ENCODE measurements around the gene IL1RAP.

IL1RAP gene

GRCh38 chr3:190526787-190527762 lies 13.2 kb downstream of the IL1RAP start:
- no peaks in the 10 kb centered on the region for H3K36me3 ChIP-seq (ENCODE audit: control insufficient read depth, insufficient read depth, low read length)
- H3K27ac ChIP-seq (ENCODE audit: low read length) = no peak overlapping the region
- no peaks in the 10 kb centered on the region for H3K27me3 ChIP-seq (ENCODE audit: control insufficient read depth, insufficient read depth, low read length)
- H3K4me1 ChIP-seq (ENCODE audit: control insufficient read depth, insufficient read depth, low read length) = no peaks in the 10 kb centered on the region
- H3K4me3 ChIP-seq (ENCODE audit: low read length) = no peak overlapping the region
- DNase-seq (ENCODE audit: low read depth, low spot score) = no peak
- H3K9me3 ChIP-seq (ENCODE audit: control insufficient read depth, insufficient read depth, low read length) = no peaks in the 10 kb centered on the region
- no CpG with 5 or more reads among the region's 5 CpGs for WGBS (ENCODE audit: insufficient coverage, insufficient read length)

- no peaks in the 10 kb centered on the region for H3K4me1 ChIP-seq (ENCODE audit: control insufficient read depth, insufficient read depth, low read length)
- no peak overlapping the region for H3K27ac ChIP-seq (ENCODE audit: low read length)
- no peak overlapping the region for H3K4me3 ChIP-seq (ENCODE audit: low read length)
- no peaks in the 10 kb centered on the region for H3K9me3 ChIP-seq (ENCODE audit: control insufficient read depth, insufficient read depth, low read length)
- WGBS (ENCODE audit: insufficient coverage, insufficient read length) = 100% methylated on average over 1 of the region's 3 CpGs
- DNase-seq (ENCODE audit: low read depth, low spot score) = no peak
- H3K27me3 ChIP-seq (ENCODE audit: control insufficient read depth, insufficient read depth, low read length) = no peaks in the 10 kb centered on the region
- H3K36me3 ChIP-seq (ENCODE audit: control insufficient read depth, insufficient read depth, low read length) = no peaks in the 10 kb centered on the region
These were observed 14.8 kb downstream of the IL1RAP start for GRCh38 chr3:190528706-190529105.

DNA sequence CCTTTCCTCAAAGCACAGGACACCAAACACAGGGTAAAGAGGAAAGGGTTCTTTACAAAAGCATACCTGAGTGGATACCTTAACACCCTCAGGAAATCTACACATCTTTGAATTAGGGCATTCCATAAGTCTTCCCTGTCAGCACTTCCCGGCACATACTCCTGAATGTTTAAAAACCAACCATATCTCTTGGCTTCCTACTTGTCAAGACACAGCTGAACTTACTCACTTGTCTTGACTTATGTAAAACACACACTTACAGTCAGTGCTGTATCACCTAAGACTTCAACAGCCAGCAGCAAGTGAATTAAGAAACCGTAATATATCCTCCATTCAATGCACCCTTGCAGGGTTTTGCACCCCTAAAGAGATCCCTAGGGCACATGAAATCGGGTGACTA lies 17.5 kb downstream of the IL1RAP start:
- WGBS (ENCODE audit: insufficient coverage, insufficient read length) = no CpG with 5 or more reads among the region's 3 CpGs
- Histone ChIP-seq H3K27ac (ENCODE audit: low read length) (no peak overlapping the region), H3K4me1 (ENCODE audit: control insufficient read depth, insufficient read depth, low read length) (no peaks in the 10 kb centered on the region), H3K27me3 (ENCODE audit: control insufficient read depth, insufficient read depth, low read length) (no peaks in the 10 kb centered on the region), H3K9me3 (ENCODE audit: control insufficient read depth, insufficient read depth, low read length) (no peaks in the 10 kb centered on the region), H3K4me3 (ENCODE audit: low read length) (no peak overlapping the region), H3K36me3 (ENCODE audit: control insufficient read depth, insufficient read depth, low read length) (no peaks in the 10 kb centered on the region)
- DNase-seq (ENCODE audit: low read depth, low spot score) = no peak

GRCh38 chr3:190532731-190533203 lies 18.9 kb downstream of the IL1RAP start:
- H3K4me1 ChIP-seq (ENCODE audit: control insufficient read depth, insufficient read depth, low read length) = no peaks in the 10 kb centered on the region
- no CpG with 5 or more reads among the region's 7 CpGs for WGBS (ENCODE audit: insufficient coverage, insufficient read length)
- no peaks in the 10 kb centered on the region for H3K36me3 ChIP-seq (ENCODE audit: control insufficient read depth, insufficient read depth, low read length)
- no peak overlapping the region for H3K4me3 ChIP-seq (ENCODE audit: low read length)
- H3K27me3 ChIP-seq (ENCODE audit: control insufficient read depth, insufficient read depth, low read length) = no peaks in the 10 kb centered on the region
- no peaks in the 10 kb centered on the region for H3K9me3 ChIP-seq (ENCODE audit: control insufficient read depth, insufficient read depth, low read length)
- no peak overlapping the region for H3K27ac ChIP-seq (ENCODE audit: low read length)
- DNase-seq (ENCODE audit: low read depth, low spot score) = no peak

GRCh38 chr3:190533511-190534281 lies 19.8 kb downstream of the IL1RAP start:
- Histone ChIP-seq H3K4me3 (ENCODE audit: low read length) (no peak overlapping the region), H3K9me3 (ENCODE audit: control insufficient read depth, insufficient read depth, low read length) (no peaks in the 10 kb centered on the region), H3K36me3 (ENCODE audit: control insufficient read depth, insufficient read depth, low read length) (no peaks in the 10 kb centered on the region), H3K27me3 (ENCODE audit: control insufficient read depth, insufficient read depth, low read length) (peaks cover 6% of the 10 kb centered on the region; the same call in 1 of the 2 replicates), H3K27ac (ENCODE audit: low read length) (no peak overlapping the region), H3K4me1 (ENCODE audit: control insufficient read depth, insufficient read depth, low read length) (no peaks in the 10 kb centered on the region)
- DNase-seq (ENCODE audit: low read depth, low spot score) = no peak
- no CpG with 5 or more reads among the region's 13 CpGs for WGBS (ENCODE audit: insufficient coverage, insufficient read length)

- WGBS (ENCODE audit: insufficient coverage, insufficient read length) = no CpG with 5 or more reads among the region's 4 CpGs
- no peak overlapping the region for H3K27ac ChIP-seq (ENCODE audit: low read length)
- no peaks in the 10 kb centered on the region for H3K4me1 ChIP-seq (ENCODE audit: control insufficient read depth, insufficient read depth, low read length)
- H3K27me3 ChIP-seq (ENCODE audit: control insufficient read depth, insufficient read depth, low read length) = peaks cover 6% of the 10 kb centered on the region; the same call in 1 of the 2 replicates
- H3K4me3 ChIP-seq (ENCODE audit: low read length) = no peak overlapping the region
- no peaks in the 10 kb centered on the region for H3K9me3 ChIP-seq (ENCODE audit: control insufficient read depth, insufficient read depth, low read length)
- H3K36me3 ChIP-seq (ENCODE audit: control insufficient read depth, insufficient read depth, low read length) = no peaks in the 10 kb centered on the region
- DNase-seq (ENCODE audit: low read depth, low spot score) = no peak
These were observed 20.5 kb downstream of the IL1RAP start for GRCh38 chr3:190534386-190534785.

DNA sequence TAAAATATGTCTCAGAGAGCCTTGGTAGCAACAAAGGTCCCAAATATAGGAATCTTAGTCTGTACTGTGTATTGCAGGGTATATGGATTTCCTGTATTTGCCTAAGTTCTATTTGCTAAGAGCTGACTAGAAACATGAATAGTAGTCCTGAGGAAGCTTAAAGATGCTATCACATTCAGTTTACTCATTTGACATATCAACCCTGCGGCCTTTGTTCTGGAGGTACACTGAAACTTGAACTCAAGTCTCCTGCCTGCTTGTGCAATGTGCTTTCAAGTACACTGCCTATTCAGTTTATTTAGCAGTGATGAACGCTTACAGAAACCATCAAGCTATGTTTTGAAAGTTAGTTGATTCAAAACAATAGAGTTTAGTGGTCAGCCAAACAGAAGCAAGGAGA lies 21.1 kb downstream of the IL1RAP start:
- no peaks in the 10 kb centered on the region for H3K9me3 ChIP-seq (ENCODE audit: control insufficient read depth, insufficient read depth, low read length)
- WGBS (ENCODE audit: insufficient coverage, insufficient read length) = no CpG with 5 or more reads among the region's 2 CpGs
- H3K36me3 ChIP-seq (ENCODE audit: control insufficient read depth, insufficient read depth, low read length) = no peaks in the 10 kb centered on the region
- DNase-seq (ENCODE audit: low read depth, low spot score) = no peak
- H3K4me1 ChIP-seq (ENCODE audit: control insufficient read depth, insufficient read depth, low read length) = no peaks in the 10 kb centered on the region
- no peak overlapping the region for H3K27ac ChIP-seq (ENCODE audit: low read length)
- H3K4me3 ChIP-seq (ENCODE audit: low read length) = no peak overlapping the region
- H3K27me3 ChIP-seq (ENCODE audit: control insufficient read depth, insufficient read depth, low read length) = peaks cover 7% of the 10 kb centered on the region; the same call in 1 of the 2 replicates

GRCh38 chr3:190537146-190537545 lies 23.3 kb downstream of the IL1RAP start:
- Histone ChIP-seq H3K36me3 (ENCODE audit: control insufficient read depth, insufficient read depth, low read length) (no peaks in the 10 kb centered on the region), H3K4me1 (ENCODE audit: control insufficient read depth, insufficient read depth, low read length) (peaks cover 3% of the 10 kb centered on the region; the same call in 1 of the 2 replicates), H3K27me3 (ENCODE audit: control insufficient read depth, insufficient read depth, low read length) (peaks cover 12% of the 10 kb centered on the region; the same call in 1 of the 2 replicates), H3K9me3 (ENCODE audit: control insufficient read depth, insufficient read depth, low read length) (no peaks in the 10 kb centered on the region), H3K27ac (ENCODE audit: low read length) (no peak overlapping the region), H3K4me3 (ENCODE audit: low read length) (no peak overlapping the region)
- DNase-seq (ENCODE audit: low read depth, low spot score) = no peak
- WGBS (ENCODE audit: insufficient coverage, insufficient read length) = no CpG with 5 or more reads among the region's 3 CpGs

GRCh38 chr3:190538288-190538687 lies 24.4 kb downstream of the IL1RAP start:
- no peak overlapping the region for H3K27ac ChIP-seq (ENCODE audit: low read length)
- peaks cover 18% of the 10 kb centered on the region; the same call in 1 of the 2 replicates for H3K27me3 ChIP-seq (ENCODE audit: control insufficient read depth, insufficient read depth, low read length)
- H3K36me3 ChIP-seq (ENCODE audit: control insufficient read depth, insufficient read depth, low read length) = no peaks in the 10 kb centered on the region
- H3K4me1 ChIP-seq (ENCODE audit: control insufficient read depth, insufficient read depth, low read length) = peaks cover 3% of the 10 kb centered on the region; the same call in 1 of the 2 replicates
- WGBS (ENCODE audit: insufficient coverage, insufficient read length) = no CpG with 5 or more reads among the region's 2 CpGs
- no peak for DNase-seq (ENCODE audit: low read depth, low spot score)
- no peak overlapping the region for H3K4me3 ChIP-seq (ENCODE audit: low read length)
- H3K9me3 ChIP-seq (ENCODE audit: control insufficient read depth, insufficient read depth, low read length) = no peaks in the 10 kb centered on the region

DNA sequence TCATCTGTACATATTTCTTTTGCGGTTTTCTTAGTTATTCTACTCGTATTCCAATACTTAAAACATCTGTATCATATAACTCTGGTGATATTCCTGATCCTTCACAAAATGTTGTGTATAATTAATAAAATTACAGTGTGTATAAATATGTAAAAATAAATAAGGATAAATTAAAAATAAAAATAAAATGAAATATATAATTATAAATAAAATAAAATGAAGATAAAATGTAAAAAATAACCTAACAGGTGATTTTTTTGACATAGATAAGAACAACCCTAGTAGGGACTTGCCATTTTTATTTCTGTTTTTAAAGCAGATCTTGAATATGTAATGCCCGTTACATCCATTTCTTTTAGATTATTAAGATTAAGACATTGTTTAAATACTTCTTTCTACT lies 25.6 kb downstream of the IL1RAP start:
- no CpG with 5 or more reads among the region's 3 CpGs for WGBS (ENCODE audit: insufficient coverage, insufficient read length)
- H3K27me3 ChIP-seq (ENCODE audit: control insufficient read depth, insufficient read depth, low read length) = peaks cover 23% of the 10 kb centered on the region; the same call in 1 of the 2 replicates
- DNase-seq (ENCODE audit: low read depth, low spot score) = no peak
- no peak overlapping the region for H3K27ac ChIP-seq (ENCODE audit: low read length)
- H3K36me3 ChIP-seq (ENCODE audit: control insufficient read depth, insufficient read depth, low read length) = no peaks in the 10 kb centered on the region
- H3K4me1 ChIP-seq (ENCODE audit: control insufficient read depth, insufficient read depth, low read length) = peaks cover 3% of the 10 kb centered on the region; the same call in 1 of the 2 replicates
- H3K9me3 ChIP-seq (ENCODE audit: control insufficient read depth, insufficient read depth, low read length) = no peaks in the 10 kb centered on the region
- H3K4me3 ChIP-seq (ENCODE audit: low read length) = no peak overlapping the region
